ENCODE data around the gene CCDC90B.
"Not testable (repeated sequence)": the region's sequence is repeated elsewhere in the genome, so short reads cannot be mapped to it uniquely, and the experiment has no call there.

The CCDC90B gene

GRCh38 chr11:83317757-83318690, 31.9 kb upstream of the CCDC90B start:
- H3K4me3 ChIP-seq (ENCODE audit: low read depth, low read length) = no peak overlapping the region
- TF ChIP-seq CTCF (IDR thresholded peaks at IDR 0.05; ENCODE audit: low read depth, low read length) = no peak

- H3K4me3 ChIP-seq (ENCODE audit: low read depth, low read length) = not testable (repeated sequence)
Measured at GRCh38 chr11:83316897-83317268, 30.7 kb upstream of the CCDC90B start.

GRCh38 chr11:83316143-83316896, 30.2 kb upstream of the CCDC90B start:
- H3K4me3 ChIP-seq (ENCODE audit: low read depth, low read length) = not testable (repeated sequence)

- no peak overlapping the region for H3K4me3 ChIP-seq (ENCODE audit: low read depth, low read length)
Measured at GRCh38 chr11:83312430-83312829, 26.3 kb upstream of the CCDC90B start.

GRCh38 chr11:83311701-83312100, 25.5 kb upstream of the CCDC90B start:
- TF ChIP-seq CTCF (IDR thresholded peaks at IDR 0.05; ENCODE audit: low read depth, low read length) = no peak
- H3K4me3 ChIP-seq (ENCODE audit: low read depth, low read length) = no peak overlapping the region

More at GRCh38 chr11:83312430-83312829, 26.3 kb upstream of the CCDC90B start:
- TF ChIP-seq CTCF (IDR thresholded peaks at IDR 0.05; ENCODE audit: low read depth, low read length) = no peak

- TF ChIP-seq CTCF (IDR thresholded peaks at IDR 0.05; ENCODE audit: low read depth, low read length) = no peak
- no peak overlapping the region for H3K4me3 ChIP-seq (ENCODE audit: low read depth, low read length)
Measured at GRCh38 chr11:83310718-83311117, 24.6 kb upstream of the CCDC90B start.

GRCh38 chr11:83308536-83308935, 22.4 kb upstream of the CCDC90B start:
- H3K4me3 ChIP-seq (ENCODE audit: low read depth, low read length) = not testable (repeated sequence)

GRCh38 chr11:83306200-83307080, 20.3 kb upstream of the CCDC90B start:
- TF ChIP-seq CTCF (IDR thresholded peaks at IDR 0.05; ENCODE audit: low read depth, low read length) = no peak
- no peak overlapping the region for H3K4me3 ChIP-seq (ENCODE audit: low read depth, low read length)
